Activated CD4-positive, alpha-beta T cell treated with anti-CD3 and anti-CD28 coated beads, Interleukin-2, amount 50 U/mL, for 4 hours (primary cell): ENCODE data around the gene SHB.

Experiments
- DNase-seq, 2 experiments: peaks; one replicate each; pipeline ENCODE4 v3.0.0-alpha.2; 2020

The SHB gene, protein sequence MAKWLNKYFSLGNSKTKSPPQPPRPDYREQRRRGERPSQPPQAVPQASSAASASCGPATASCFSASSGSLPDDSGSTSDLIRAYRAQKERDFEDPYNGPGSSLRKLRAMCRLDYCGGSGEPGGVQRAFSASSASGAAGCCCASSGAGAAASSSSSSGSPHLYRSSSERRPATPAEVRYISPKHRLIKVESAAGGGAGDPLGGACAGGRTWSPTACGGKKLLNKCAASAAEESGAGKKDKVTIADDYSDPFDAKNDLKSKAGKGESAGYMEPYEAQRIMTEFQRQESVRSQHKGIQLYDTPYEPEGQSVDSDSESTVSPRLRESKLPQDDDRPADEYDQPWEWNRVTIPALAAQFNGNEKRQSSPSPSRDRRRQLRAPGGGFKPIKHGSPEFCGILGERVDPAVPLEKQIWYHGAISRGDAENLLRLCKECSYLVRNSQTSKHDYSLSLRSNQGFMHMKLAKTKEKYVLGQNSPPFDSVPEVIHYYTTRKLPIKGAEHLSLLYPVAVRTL

DNA sequence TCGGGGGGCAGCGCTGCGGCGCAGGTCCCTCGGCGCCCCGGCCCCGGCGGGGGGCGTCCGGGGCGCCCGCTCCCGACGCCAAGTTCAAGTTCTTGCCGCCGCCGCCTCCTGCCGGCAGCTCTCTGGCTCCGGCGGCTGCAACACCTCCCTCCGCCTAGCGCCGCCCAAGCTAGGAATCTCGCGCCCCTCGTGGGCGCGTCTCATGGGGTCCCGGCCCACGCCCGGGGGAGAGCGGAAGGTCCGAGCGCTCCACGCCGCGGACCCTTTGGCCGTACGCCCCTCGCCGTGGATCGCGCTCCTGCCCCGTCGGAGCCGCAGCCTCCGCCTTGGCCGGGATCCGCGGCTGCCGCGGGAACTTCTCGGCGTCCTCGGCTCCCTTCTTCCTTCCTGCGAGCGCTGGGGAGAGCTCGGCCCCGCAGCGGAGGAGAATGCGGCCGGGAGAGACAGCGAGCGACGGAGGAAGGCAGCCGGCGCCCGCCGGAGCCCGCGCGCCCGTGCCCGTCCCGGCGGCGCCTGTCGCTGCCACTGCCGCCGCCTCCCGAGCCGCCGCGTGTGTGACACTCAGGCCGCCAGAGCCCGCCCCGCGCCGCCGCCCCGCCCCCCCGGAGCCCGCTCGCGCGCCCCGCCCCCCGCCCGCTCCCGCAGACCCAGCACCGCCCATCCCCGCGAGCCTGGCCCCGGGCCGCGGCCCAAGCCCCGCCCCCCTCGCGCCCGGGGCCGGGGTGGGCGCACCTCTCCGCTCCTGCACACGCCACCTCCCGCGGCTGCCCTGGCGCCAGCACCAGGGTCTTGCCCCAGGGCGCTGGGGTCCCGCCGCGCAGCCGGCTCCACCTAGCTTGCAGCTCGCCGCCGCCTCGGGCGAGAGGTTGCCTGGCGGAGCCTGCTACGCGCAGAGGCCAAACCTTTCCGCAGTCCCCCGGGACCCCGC lies at the start of gene SHB:
TSS of gene SHB (minus strand) at position 527 of the 928 bp plus-strand sequence. CDS start 582 bp downstream, outside the sequence.
- peak; percentile 81 for DNase-seq

DNA sequence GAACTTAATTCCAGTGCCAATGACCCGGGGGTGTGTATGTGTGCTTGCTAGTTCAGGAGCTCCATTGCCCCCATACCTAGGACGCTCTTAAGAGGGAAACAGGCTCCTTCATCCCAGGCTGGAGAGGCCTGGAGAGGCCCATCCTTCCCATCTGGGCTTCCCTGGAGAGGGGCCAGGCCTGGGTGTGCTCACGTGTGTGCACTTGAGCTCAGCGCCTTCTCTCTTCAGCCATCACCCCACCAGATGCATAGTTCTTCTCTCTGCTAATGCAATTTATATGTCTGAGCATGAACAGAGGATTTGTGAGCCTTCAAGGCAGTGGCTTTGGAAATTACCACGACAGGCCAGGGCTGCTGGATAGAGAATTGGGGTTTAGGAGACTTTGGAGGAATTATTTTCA lies 48.6 kb upstream of the SHB start:
- no peak for DNase-seq

DNA sequence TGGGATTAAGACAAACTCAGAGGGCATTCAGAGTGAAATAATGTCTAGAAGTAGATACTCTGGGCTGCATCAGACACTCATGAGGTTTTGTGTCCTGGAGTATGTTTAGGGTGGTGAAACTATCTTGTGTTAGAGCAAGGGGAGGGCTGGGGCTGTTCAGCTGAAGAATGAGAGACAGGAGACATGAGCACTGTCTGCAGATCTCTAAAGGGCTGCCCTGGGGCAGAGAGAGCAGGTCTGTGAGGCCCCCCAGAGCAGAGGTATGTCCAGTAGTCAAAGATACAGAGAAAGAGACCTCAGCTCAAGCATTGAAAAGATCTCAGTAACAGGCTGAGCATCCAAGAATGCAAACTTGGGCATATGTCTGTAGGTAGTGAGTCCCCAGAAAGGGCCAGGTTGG lies 45.9 kb upstream of the SHB start:
- no peak for DNase-seq

DNA sequence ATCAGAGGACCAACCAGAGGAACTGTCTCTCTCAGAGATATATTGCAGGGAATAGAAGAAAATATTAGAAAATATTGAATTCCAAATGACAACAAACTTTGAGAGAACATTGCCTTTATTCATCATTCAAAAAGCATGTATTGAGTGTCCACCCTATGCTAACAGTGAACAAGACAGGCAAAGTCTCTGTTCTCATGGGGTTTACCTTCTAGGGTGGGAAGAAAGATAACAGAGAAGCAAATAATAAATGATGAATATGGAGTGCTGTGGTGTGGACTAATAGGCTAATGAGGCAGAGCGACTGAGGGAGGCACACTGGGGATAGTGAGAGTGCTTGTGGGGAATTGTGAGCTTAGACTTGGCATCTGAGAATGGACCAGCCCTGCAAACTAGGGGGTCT lies 43.4 kb upstream of the SHB start:
- DNase-seq = no peak

DNA sequence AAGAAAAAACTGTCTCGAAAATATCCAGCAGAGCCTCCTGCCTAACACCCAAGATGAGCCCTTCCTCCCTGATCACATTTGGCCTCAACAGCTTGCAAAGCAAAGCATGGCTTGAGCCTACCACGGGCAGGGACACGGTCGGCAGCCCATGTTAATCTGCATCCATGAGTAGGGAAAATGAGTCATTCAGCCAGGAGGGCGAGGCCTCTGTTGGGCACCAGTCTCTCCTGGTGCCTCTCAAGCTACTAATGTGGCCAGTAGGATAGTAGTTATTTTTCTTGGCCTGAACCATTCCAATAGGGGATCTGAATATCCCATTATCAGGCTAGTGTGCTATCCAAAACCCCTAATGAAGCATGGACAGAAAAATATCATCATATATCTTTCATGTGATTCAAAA lies 43.0 kb upstream of the SHB start:
- no peak for DNase-seq

DNA sequence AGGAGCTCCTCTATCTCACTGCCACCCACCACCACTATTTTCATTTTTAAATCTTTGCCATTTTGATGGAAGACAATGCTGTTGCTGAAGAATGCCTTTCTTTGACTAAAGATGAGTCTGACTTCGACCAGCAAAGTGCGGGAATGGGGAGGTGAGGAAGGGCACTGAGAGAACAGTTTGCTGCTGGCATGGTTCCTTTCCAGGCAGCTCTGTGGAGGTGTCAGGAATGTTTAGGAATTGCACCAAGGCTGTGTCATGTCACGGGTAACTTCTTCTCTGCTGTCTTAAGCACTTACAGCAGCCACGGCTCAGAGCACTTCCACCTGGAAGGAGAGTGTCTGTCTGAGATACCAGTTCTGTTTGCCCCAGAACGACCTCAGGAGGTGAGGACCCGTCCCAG lies 41.4 kb upstream of the SHB start:
- no peak for DNase-seq

DNA sequence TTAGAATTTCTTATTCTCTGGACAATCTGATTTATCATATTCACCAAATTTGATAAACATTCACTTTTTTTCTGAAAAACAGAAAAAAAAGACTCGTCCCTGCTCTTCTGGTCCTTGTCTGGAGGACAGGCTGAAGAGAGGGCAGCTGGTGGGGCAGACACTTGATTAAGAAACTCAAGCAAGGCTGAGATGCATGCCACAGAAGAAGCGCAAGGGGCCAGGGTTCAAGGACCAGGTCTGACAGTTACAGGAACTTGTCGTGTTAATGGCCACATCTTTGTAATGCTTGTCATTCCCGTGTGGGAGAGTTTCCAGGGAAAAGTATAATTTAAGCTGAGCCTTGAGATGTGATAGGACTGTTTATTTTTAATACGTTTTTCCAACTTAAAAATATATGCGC lies 40.6 kb upstream of the SHB start:
- no peak for DNase-seq

DNA sequence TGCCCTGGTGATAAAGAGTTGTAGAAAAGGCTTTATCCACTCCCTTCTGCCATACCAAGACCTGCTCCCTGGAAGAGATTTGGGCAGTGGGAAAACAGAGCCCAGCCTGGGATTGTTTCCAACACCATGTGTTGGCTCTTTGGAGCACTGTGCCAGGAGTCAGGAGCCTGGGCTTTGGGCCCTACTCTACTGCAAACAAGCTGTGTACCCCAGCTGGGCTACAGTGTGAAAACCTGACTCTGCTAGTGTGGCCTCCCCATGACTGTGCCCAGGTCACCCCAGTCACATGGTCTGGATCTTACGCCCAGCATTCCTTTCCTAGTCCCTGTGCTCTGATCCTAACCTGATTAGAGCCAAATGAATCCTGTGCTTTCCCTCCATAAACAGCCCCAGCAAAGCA lies 39.3 kb upstream of the SHB start:
- no peak for DNase-seq

DNA sequence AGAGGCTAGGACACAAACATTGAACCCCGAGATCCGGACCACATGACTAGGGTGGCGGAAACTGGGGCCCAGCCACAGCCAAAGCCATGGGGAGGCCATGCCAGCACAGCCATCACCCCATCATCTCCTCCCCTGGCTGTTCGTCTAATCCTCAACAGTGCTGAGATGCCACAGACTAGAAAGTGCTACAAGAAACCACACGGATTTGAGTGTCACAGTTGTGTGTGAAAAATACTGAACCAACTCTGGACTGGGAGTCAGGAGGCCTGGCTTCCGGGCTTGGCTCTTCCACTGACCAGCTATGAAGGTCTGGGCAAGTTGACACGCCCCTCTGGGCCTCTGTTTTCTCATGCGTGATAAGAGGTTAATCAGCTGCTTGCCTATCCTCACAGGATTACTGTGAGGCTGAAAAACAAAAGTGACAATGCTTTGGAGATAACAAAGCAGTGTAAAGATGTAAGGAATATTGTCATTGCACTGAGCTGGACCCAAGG lies 38.8 kb upstream of the SHB start:
- no peak for DNase-seq

DNA sequence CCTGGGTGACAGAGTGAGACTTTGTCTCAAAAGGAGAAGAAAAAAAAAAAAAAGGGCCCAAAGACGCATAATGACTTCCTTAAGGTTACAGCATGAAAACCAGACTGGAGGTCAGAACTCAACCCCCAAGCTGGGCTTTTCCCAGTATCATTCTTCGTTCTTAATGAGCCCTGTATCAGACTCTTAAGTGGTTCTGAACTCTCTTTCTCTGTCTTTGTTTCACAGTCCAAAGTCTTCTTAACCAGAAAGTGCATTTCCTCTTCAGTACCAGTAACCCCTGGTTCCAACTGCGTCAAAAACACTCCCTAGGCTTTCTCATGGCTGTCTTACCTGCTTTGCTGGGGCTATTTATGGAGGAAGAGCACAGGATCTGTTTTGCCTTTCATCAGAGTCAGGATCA lies 38.4 kb upstream of the SHB start:
- DNase-seq = no peak

DNA sequence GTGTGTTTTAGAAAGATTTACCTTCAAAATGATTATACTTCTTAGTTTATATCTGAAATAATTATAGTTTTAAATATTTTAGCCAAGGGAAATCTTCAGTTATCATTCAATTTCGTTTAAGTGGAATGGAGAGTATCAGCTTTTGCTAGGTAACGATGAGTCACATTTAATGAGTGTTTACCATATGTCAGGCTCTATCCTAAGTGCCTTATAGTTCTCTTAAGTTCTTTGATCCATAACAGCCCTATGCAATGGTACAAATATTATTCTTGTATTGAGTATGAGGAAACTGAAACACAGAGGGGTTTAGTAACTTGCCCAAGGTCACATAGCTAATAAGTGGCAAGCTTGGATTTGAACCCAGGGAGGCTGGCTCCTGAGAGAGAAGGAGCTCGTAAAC lies 37.5 kb upstream of the SHB start:
- DNase-seq = no peak

DNA sequence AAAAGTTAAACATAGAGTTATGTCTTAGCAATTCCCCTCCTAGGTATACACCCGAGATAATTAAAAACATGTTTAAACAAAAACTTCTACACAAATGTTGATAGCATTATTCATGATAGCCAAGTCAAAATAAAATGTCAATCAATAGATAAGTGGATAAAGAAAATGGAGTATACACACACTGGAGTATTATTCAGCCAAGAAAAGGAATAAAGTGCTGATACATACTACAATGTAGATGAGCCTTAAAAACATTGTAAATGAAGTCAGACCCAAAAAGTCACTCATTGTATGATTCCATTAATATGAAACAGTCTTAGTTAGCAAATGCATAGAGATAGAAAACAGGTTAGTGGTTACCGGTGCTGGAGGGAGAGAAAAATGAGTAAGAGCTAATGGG lies 34.3 kb upstream of the SHB start:
- no peak for DNase-seq

DNA sequence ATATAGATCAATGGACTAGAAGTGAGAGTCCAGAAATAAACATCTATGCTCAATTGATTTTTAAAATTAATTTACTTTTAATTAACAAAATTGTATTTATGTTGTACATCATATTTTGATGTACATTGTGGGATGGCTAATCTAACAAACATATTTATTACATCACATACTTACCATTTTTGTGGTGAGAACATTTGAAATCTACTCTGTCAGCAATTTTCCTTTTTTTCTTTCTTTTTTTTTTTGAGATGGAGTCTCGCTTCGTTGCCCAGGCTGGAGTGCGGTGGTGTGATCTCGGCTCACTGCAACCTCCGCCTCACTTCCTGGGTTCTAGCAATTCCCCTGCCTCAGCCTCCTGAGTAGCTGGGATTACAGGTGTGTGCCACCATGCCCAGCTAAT lies 32.4 kb upstream of the SHB start:
- DNase-seq = no peak

DNA sequence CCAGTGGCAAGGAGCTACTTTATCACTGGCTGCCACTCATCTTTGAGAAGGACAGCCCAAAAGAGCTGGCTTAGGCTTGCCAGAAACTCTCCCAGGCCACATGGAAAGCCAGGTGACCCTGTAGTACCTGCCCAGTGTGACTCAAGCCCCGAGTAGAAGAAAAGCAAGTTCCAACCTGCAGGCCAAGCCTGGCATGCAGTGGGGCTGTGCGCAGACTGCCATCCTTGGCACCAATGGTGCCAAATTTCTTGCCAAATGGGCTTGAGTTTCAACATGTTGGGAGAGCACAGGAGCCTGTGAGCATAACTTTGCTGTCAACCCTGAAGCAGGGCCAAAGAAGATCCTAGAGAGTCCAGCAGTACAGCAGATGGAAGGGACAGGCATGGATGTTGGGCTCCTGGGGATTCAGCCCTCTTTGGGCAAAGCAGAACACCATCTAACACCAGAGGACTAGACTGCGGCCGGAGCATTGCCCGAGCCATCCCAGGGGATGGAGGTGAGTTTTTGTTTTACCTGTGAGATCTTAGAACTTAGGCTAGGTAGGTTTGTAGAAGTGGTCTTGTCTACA lies 27.3 kb upstream of the SHB start:
- no peak for DNase-seq

DNA sequence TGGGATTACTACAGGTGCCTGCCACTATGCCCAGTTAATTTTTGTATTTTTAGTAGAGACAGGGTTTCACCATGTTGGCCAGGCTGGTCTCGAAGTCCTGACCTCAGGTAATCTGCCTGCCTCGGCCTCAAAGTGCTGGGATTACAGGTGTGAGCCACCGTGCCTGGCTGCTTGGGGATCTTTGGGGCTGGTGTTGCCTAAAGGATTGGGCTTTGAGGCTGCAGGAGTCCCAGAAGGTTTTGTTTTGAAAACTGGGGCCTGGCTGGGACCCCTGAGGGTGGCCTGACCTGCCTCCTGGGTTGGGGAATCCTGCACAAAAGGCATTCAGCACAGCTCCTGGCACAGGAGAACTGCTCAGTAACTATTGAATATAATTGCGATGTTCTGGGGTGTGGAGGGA lies 25.1 kb upstream of the SHB start:
- no peak for DNase-seq

DNA sequence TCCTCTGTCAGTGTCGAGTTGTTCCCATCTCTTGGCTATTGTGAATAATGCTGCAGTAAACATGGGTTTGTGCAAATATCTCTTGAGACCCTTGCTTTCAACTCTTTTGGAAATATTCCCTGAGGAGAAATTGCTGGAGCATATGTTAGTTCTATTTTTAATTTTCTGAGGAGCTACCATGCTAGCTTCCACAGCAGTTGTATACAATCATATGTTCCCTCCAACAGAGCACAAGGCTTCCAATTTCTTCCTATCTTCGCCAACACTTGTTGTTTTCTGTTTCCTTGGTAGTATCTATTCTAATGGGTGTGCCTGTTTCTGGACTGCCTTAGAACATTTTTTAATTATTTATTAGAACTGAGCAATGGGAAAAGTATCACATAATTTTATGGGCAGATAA lies 23.6 kb upstream of the SHB start:
- no peak for DNase-seq

DNA sequence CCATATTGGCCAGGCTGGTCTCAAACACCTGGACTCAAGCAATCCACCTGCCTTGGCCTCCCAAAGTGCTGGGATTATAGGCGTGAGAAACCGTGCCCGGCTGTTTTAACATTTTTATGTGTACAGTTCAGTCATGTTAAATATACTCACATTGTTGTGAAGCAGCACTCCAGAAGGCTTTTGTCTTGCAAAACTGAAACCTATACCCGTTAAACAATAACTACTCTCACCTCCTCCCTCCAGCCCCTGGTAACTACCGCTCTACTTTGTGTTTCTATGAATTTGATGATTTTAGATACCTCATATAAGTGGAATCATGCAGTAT lies 23.1 kb upstream of the SHB start:
- DNase-seq = no peak

DNA sequence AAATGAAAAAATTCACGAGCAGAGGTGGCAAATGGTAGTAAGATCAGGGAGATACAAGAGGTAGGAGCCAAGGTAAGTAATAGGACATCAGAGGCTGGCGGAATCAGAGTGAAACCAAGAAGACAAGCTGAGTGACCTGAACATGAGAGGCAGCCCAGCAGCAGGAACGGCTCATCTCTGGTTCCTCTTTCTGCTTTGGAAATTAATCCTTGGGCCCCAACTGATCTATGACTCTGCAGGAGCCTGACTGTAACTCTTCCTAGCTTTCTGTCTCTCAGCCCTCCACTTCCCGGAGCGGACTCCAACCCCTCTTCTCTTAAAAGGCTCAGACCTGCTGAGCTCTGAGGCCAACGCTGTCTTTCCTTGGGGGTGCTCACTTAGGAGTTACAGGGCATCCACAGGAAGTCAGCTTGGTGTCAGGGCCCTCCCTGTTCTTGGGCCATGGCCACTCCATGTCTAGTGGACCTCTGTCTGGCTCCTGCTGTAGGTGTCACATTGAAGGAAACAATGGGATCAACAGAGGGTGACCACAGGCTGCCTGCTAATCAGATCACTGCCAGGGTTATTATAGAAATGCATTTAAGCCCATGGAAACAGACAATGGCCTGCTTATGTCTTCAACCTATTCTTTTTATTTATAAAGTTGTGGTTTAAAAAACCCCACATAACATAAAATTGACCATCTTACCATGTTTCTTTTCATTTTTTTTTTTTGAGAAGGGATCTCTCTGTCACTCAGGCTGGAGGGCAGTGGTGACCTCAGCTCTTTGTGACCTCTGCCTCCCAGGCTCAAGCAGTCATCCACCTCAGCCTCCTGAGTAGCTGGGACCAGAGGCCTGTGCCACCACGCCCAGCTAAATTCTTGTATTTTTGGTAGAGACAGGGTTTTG lies 22.5 kb upstream of the SHB start:
- DNase-seq = no peak

DNA sequence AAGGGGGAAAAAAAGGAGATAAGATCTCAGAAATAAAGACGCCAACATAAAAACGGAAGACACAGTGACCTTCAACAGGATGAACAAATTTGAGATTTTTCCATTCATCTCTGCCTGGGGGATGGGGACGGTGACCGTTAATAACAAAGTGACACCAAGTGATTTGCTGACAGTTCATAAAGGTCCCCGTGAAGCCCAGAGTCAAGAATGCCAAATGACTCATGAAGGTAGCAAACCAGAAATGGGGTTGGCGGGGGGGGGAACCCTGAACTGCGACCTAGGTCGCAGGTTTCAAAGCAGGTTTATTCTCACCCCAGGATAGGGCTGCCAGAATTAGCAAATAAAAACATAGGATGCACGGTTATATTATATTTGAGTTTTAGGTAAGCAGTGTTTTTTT lies 21.1 kb upstream of the SHB start:
- no peak for DNase-seq

DNA sequence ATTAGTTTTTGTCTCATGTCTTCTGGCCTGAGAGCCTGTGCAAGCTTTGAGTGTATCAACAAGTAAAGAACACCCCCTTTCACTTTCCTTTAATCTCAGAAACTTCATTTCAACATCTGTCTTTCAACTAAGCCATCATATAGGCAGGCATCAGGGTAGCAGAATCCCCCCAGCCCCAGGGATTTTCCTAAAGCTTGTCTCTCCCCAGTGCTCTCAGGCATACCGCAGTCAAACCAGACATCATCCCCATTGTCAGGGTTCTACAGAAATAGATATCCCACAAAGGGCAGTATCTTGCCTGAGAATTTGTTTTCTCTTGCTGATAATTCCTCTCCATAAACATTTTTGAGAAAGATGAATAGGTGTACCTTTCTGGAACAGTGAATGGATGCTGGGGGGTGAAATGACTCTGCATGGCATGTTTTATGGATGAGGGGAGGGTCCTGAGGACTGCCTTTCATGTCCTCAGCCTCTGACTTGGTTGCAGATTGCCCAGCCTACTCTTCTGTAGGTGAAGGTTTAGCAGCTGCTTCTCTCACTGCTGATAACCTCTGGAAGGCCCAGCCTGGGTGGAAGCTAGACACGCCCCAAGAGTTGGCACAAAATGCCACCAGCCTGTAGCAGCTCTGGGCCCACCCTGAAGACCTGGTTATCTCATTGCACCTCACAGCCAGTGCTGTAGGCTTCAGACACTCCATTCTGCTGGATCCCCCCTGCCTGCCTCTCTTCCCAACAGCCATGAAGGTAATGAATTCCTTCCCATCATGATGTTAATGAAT lies 20.5 kb upstream of the SHB start:
- no peak for DNase-seq
